Peyer's patch (tissue), 4 donors: ENCODE measurements around the gene POLG2. TPM values are rescaled to one million over a fixed set of nuclear protein-coding genes. Genes with fewer than 3 reads are reported as not detected.

Source experiments
- DNase-seq, 3 donors: peaks; one replicate each; pipeline ENCODE4 v3.0.0-alpha.2; 2017 to 2019
- H3K27ac ChIP-seq, 4 donors: fragments of 200-600 bp; sonication (generic); one replicate each; pipeline ENCODE4 v1.5.1; 2016 to 2019
- H3K27me3 ChIP-seq, 2 donors: fragments of 200-600 bp; sonication (generic); one replicate each; pipeline ENCODE4 v1.5.1; 2019
- H3K36me3 ChIP-seq, 3 donors: fragments of 200-600 bp; sonication (generic); one replicate each; pipeline ENCODE4 v1.5.1; 2016 to 2019
- H3K4me1 ChIP-seq, 4 donors: fragments of 200-600 bp; sonication (generic); one replicate each; pipeline ENCODE4 v1.5.1; 2016 to 2019
- H3K4me3 ChIP-seq, 4 donors: fragments of 200-600 bp; sonication (generic); 1 replicate in 3 of 4; 2 replicates in 1 of 4; pipeline ENCODE4 v1.5.1; 2016 to 2019; ENCODE audit warnings: mild to moderate bottlenecking in 1 of 4
- H3K9me3 ChIP-seq, 4 donors: fragments of 200-600 bp; sonication (generic); one replicate each; pipeline ENCODE4 v1.5.1; 2016 to 2019; ENCODE audit warnings: mild to moderate bottlenecking in 1 of 4
- POLR2A ChIP-seq, 2 donors: fragments of 450-650 bp; IDR thresholded peaks; one replicate each; pipeline ENCODE4 v1.5.1; 2017; ENCODE audit warnings: antibody characterized with exemption in 2 of 2, mild to moderate bottlenecking in 2 of 2, moderate library complexity in 2 of 2
- total RNA-seq, 4 donors: library from RNA; depleted of rRNA; stranded (reverse); fragments of >200 nt; gene quantifications; one replicate each; pipeline ENCODE4 v1.1.0, GENCODE V29; 2016
- TF ChIP-seq, protein P1 (sequence below), 6 experiments: fragments of 450-650 bp in 4 of 6; fragments of 200-600 bp in 2 of 6; sonication (generic) in 1 of 6; IDR thresholded peaks; one replicate each; pipeline ENCODE4 v1.5.1; 2017 to 2019; ENCODE audit warnings: antibody characterized with exemption in 6 of 6, mild to moderate bottlenecking in 3 of 6, moderate library complexity in 1 of 6

Gene POLG2
- total RNA-seq, 4 donors from 2014 or later: 3.5 to 33.0 (median 11.0) TPM

DNA sequence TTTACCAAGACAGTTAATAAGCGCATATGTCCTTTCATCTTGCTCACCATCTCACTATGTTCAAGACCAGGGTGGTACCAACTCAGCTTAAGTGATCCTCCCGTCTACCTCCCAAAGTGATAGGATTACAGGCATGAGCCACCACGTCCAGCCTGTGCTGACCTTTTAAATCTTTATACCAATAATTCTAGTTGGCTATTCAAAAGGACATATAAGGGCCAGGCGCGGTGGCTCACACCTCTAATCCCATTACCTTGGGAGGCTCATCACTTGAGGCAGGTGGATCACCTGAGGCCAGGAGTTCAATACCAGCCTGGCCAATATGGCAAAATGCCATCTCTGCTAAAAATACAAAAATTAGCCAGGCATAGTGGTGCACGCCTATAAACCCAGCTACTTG, 12.3 kb upstream of the POLG2 start:
- no peak overlapping the region for H3K27ac ChIP-seq
- no peak overlapping the region for H3K4me3 ChIP-seq
- no peak for TF ChIP-seq POLR2A (IDR thresholded peaks at IDR 0.05)
- TF ChIP-seq, protein P1, sequence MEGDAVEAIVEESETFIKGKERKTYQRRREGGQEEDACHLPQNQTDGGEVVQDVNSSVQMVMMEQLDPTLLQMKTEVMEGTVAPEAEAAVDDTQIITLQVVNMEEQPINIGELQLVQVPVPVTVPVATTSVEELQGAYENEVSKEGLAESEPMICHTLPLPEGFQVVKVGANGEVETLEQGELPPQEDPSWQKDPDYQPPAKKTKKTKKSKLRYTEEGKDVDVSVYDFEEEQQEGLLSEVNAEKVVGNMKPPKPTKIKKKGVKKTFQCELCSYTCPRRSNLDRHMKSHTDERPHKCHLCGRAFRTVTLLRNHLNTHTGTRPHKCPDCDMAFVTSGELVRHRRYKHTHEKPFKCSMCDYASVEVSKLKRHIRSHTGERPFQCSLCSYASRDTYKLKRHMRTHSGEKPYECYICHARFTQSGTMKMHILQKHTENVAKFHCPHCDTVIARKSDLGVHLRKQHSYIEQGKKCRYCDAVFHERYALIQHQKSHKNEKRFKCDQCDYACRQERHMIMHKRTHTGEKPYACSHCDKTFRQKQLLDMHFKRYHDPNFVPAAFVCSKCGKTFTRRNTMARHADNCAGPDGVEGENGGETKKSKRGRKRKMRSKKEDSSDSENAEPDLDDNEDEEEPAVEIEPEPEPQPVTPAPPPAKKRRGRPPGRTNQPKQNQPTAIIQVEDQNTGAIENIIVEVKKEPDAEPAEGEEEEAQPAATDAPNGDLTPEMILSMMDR (IDR thresholded peaks at IDR 0.05): no peak
- H3K4me1 ChIP-seq: peaks cover 0 to 24% (median 0%) of the 10 kb centered on the region in 4 donors
- no peaks in the 10 kb centered on the region for H3K9me3 ChIP-seq
- no peak for DNase-seq
- no peaks in the 10 kb centered on the region for H3K27me3 ChIP-seq
- peaks cover 0 to 54% (median under 1%) of the 10 kb centered on the region in 3 donors for H3K36me3 ChIP-seq

DNA sequence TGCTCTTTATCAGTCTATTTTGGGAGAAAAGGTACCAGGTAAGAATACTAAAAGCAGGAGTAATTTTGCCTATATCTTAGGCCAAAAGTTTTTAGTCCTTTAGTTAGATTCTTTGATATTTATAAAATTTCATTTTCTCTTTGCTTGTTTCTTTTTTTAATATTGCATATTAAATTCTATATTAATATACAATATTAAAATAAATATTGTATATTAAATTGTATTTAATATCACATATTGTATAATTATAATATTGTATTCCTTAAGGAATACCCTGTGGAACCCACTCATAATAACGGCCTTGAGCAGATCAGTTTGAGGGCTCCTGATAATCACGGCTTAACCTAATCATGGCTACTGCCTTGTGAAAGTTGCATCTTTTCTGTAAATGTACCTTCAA, 11.8 kb upstream of the POLG2 start:
- Histone ChIP-seq H3K4me1 (peaks cover 0 to 29% (median 0%) of the 10 kb centered on the region in 4 donors), H3K4me3 (no peak overlapping the region), H3K9me3 (no peaks in the 10 kb centered on the region), H3K36me3 (peaks cover 0 to 54% (median 0%) of the 10 kb centered on the region in 3 donors), H3K27ac (no peak overlapping the region), H3K27me3 (no peaks in the 10 kb centered on the region)
- TF ChIP-seq, protein P1 (IDR thresholded peaks at IDR 0.05): no peak
- TF ChIP-seq POLR2A (IDR thresholded peaks at IDR 0.05): no peak
- DNase-seq: no peak

GRCh38 chr17:64507413-64507782, 10.5 kb upstream of the POLG2 start:
- peak overlapping the region; percentile 98 to 100 (median 99) for H3K27ac ChIP-seq
- no peak for DNase-seq
- H3K4me3 ChIP-seq: peak overlapping the region; percentile 68 to 96 (median 86)
- no peaks in the 10 kb centered on the region for H3K27me3 ChIP-seq
- no peak for TF ChIP-seq POLR2A (IDR thresholded peaks at IDR 0.05)
- TF ChIP-seq, protein P1 (IDR thresholded peaks at IDR 0.05): peak; percentile 9 to 54 (median 45)
- peaks cover 0 to 56% (median 3%) of the 10 kb centered on the region in 3 donors for H3K36me3 ChIP-seq
- H3K4me1 ChIP-seq: peaks cover 0 to 41% (median 2%) of the 10 kb centered on the region in 4 donors
- no peaks in the 10 kb centered on the region for H3K9me3 ChIP-seq

DNA sequence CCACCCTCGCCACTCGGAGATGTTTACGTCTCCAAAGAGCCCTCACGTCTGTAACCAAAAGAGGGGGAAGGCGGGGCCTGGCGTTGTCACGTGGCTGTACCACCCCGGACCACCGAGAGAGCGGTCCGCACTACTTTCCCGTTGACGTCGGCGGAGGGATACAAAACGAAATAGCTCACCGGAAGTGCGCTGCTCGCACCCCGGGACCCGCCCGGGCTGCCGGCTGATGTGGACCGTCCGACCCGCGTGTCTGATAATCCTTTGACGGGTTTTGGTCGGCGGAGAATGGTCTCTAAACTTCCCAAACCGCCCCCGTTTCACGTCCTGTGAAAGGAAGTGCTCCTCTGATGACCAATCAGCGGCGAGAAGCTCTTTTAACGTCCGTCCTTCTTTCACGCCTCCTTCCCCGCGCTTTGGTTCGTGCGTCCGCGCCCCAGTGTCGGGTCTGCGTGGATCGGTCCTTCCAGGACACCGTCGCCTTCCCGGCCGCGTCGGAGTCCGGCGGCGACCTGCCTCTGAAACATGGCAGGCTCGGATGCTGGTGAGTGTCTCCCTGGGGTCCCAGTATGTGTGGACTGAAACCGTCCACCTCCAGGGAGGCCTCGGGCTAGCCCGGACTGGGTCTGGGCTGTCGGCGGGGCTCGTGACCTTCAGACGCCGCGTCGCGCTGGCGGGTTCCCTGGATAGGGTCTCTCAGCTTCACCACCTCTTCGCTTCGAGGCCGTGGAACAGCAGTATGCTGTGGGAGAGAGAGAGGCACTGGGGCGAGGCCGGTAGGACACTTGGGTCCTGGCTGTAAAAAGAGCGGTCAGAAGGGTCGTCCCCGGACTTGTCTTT, 9.9 kb upstream of the POLG2 start, which contains the start of gene CEP95:
CEP95 (plus strand) TSS at position 402 of the 837 bp plus-strand sequence; CDS start at position 523, 121 bp downstream.
- Histone ChIP-seq H3K4me3 (peak within 1 kb of the TSS; percentile 68 to 96 (median 86)), H3K27ac (peak within 1 kb of the TSS; percentile 98 to 100 (median 99)), H3K4me1 (peaks cover 0 to 46% (median 2%) of the 10 kb centered on the region in 4 donors), H3K9me3 (no peaks in the 10 kb centered on the region), H3K27me3 (no peaks in the 10 kb centered on the region), H3K36me3 (peaks cover 0 to 56% (median 3%) of the 10 kb centered on the region in 3 donors)
- peak; percentile 92 to 98 (median 96) for DNase-seq
- peak; percentile 71 to 75 for TF ChIP-seq POLR2A (IDR thresholded peaks at IDR 0.05)
- TF ChIP-seq, protein P1 (IDR thresholded peaks at IDR 0.05): no peak

- peak; percentile 97 to 99 for TF ChIP-seq POLR2A (IDR thresholded peaks at IDR 0.05)
- TF ChIP-seq, protein P1 (IDR thresholded peaks at IDR 0.05): no peak
- peak; percentile 97 to 99 (median 99) for DNase-seq
- H3K36me3 ChIP-seq: peaks cover 0 to 56% (median 6%) of the 10 kb centered on the region in 3 donors
- H3K9me3 ChIP-seq: no peaks in the 10 kb centered on the region
- H3K27me3 ChIP-seq: no peaks in the 10 kb centered on the region
- peak within 1 kb of the TSS; percentile 68 to 96 (median 86) for H3K4me3 ChIP-seq
- peak within 1 kb of the TSS; percentile 98 to 100 (median 99) for H3K27ac ChIP-seq
- H3K4me1 ChIP-seq: peaks cover 0 to 52% (median 2%) of the 10 kb centered on the region in 4 donors
Measured at GRCh38 chr17:64506201-64506575, 9.3 kb upstream of the POLG2 start, which contains the start of gene DDX5. Gene DDX5 (minus strand): TSS chr17:64506289. CDS start chr17:64506119, 170 bp downstream.
